SK-N-SH (cell line): ENCODE results near the gene DVL2.

Source experiments
- CHD2 ChIP-seq: fragments of 150-350 bp; IDR thresholded peaks from 2 replicates; pipeline ENCODE4 v1.6.1; 2018; ENCODE audit warnings: low read length; ENCODE audit not compliant: partially characterized antibody
- CTCF ChIP-seq: fragments of 200-600 bp; sonication (generic); IDR thresholded peaks from 2 replicates; pipeline ENCODE4 v1.6.1; 2017; ENCODE audit warnings: antibody characterized with exemption, mild to moderate bottlenecking, moderate library complexity
- EP300 ChIP-seq, 2 experiments: IDR thresholded peaks; 2 replicates each; pipeline versions ENCODE4 v1.4.0 to v1.6.1; 2012; ENCODE audit warnings: borderline replicate concordance in 1 of 2, low read depth in 1 of 2, low read length in 1 of 2
- FOSL2 ChIP-seq: IDR thresholded peaks from 2 replicates; pipeline ENCODE4 v1.4.0; 2012; ENCODE audit warnings: low read depth, mild to moderate bottlenecking, moderate library complexity, borderline replicate concordance
- MXI1 ChIP-seq: IDR thresholded peaks from 2 replicates; pipeline ENCODE4 v1.6.1; 2012; ENCODE audit warnings: mild to moderate bottlenecking, low read depth, low read length, improper control_type of control experiment
- SMC3 ChIP-seq: IDR thresholded peaks from 2 replicates; pipeline ENCODE4 v1.6.1; 2012; ENCODE audit warnings: low read depth, low read length, improper control_type of control experiment
- TAF1 ChIP-seq: IDR thresholded peaks from 2 replicates; pipeline ENCODE4 v1.6.1; 2012; ENCODE audit warnings: low read depth, mild to moderate bottlenecking, low read length, moderate library complexity, borderline replicate concordance
- TEAD4 ChIP-seq: IDR thresholded peaks from 2 replicates; pipeline ENCODE4 v1.4.0; 2012; ENCODE audit warnings: mild to moderate bottlenecking, borderline replicate concordance; ENCODE audit not compliant: insufficient read depth
- YY1 ChIP-seq: IDR thresholded peaks from 2 replicates; pipeline ENCODE4 v1.4.0; 2012; ENCODE audit warnings: low read depth, mild to moderate bottlenecking
- TF ChIP-seq, protein P1 (sequence below): IDR thresholded peaks from 2 replicates; pipeline ENCODE4 v1.4.0; 2012; ENCODE audit warnings: low read depth

DNA sequence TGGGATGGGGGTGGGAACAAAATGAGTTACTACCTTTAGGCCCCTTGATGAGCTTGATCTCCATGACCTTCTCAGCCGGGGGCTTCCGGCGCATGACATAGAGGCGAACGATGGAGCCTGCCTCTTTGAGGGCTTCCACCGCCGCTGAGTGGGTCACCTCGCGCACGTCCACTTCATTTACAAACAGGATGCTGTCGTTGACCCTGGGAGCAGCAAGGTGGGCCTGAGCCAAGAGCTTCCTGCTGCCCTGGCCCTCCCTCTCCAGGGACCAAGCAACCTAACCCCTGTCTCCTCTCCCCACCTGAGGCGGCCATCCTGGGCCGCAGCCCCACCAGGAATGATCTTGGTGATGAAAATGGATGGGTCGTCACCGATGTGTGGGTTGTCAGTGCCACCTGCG, 30.9 kb downstream of the DVL2 start:
- TF ChIP-seq CHD2 (no peak), YY1 (no peak), CTCF (no peak), TEAD4 (no peak), TAF1 (no peak), FOSL2 (no peak), MXI1 (no peak), SMC3 (no peak), EP300 (IDR thresholded peaks at IDR 0.05; ENCODE audit: borderline replicate concordance in 1 of 2, low read depth in 1 of 2, low read length in 1 of 2) (no peak)
- TF ChIP-seq, protein P1, sequence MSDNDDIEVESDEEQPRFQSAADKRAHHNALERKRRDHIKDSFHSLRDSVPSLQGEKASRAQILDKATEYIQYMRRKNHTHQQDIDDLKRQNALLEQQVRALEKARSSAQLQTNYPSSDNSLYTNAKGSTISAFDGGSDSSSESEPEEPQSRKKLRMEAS = no peak
